Adipose tissue (tissue), 3 donors: ENCODE measurements around the gene EDAR. TPM values are rescaled to one million over a fixed set of nuclear protein-coding genes. Genes with fewer than 3 reads are reported as not detected.

Source experiments
- H3K27ac ChIP-seq: one replicate; pipeline ENCODE4 v1.5.1; 2013; ENCODE audit warnings: low read depth, low read length
- WGBS, 3 donors: extraction: QIAGEN DNeasy Blood & Tissue Kit; methylation state at CpG; one replicate each; pipeline ENCODE4 v1.1.7; 2013; 5-methylcytosine and 5-hydroxymethylcytosine counted together
- polyA plus RNA-seq, 3 donors: library from polyadenylated mRNA; stranded (reverse); fragments of 200-250 nt; gene quantifications; one replicate each; pipeline ENCODE4 v1.2.3, GENCODE V29; 2013
- donor health status: healthy with polysubstance abuse.
- donor health status: Bipolar disorder and iron deficiency.
- donor health status: healthy.

The EDAR gene
- polyA plus RNA-seq, 3 donors: 0.03 to 0.12 TPM; not detected in 1

DNA sequence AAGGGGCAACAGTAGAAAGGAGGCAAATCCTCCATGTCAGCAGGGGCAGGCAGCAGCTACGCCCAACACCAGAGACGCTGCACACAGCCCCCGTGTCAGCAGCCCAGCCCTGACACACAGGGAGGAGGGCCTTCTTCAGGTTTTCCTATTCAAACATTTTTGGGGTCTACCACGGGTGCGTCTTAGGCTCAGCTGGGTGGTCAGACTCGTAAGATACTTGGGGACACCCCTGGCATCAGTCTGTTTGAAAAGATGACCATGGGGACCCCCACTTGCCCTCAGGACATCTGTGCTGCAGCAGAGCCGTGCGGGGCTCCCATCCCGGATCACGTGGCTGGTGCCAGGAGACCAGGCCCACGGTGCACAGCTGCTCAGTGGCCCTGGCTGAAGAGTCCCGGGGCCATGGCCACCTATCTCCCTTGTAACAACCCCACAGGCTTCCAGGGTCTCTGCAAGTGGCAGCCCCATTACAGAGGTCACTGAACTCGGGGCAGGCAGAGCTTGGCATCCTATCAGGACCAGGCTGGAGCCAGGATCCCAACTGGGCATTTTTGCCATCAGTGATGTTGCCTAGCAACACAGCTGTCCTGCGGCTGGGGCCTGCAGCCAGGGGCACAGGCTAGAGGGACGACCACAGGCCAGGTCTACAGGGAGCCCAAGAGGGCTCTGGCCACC, 82.5 kb downstream of the EDAR start:
- 78 to 85% (median 85%) methylated on average over 15 of the region's 15 CpGs for WGBS, 3 donors
- H3K27ac ChIP-seq: no peak overlapping the region

DNA sequence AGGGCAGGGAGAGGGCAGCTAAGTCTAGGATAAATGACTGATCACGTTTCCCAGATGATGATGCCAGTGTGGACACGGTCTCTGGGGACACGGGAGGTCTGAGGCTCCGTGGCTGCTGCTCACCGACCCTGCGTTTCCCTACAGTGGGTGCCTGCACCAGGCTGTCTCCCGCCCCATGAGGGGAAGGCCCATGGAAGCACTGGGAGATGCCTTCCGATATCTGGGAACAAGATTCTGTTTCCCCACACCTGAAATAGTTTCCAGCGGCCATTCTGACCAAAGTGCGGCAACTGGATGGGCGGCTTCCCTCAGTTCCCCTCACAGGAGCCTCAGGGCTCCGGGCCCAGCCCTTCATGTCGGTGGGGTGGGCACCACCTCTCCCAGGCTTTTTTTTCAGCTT, 83.1 kb downstream of the EDAR start:
- H3K27ac ChIP-seq: no peak overlapping the region
- 83 to 88% (median 87%) methylated on average over 13 of the region's 13 CpGs for WGBS, 3 donors

DNA sequence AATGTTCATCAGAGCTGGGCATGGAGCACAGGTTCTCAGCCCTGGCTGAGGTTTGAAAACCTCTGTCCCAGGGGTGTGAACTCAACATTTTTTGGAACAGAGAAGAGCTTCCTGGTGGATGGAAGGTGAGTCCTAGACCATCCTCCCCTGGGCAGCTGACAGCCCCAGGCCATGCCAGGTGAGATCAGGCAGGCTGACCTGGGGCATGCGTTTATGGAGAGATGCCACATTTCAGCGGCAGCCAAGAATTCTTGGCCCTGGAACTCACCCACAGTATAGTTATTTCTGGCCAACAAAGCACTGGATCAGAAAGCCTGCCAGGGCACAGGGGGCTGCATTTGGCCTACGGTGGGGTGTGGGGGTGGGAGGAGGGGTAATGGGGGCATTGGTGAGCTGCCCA, 83.8 kb downstream of the EDAR start:
- WGBS, 3 donors: 46 to 70% (median 66%) methylated on average over 3 of the region's 3 CpGs

DNA sequence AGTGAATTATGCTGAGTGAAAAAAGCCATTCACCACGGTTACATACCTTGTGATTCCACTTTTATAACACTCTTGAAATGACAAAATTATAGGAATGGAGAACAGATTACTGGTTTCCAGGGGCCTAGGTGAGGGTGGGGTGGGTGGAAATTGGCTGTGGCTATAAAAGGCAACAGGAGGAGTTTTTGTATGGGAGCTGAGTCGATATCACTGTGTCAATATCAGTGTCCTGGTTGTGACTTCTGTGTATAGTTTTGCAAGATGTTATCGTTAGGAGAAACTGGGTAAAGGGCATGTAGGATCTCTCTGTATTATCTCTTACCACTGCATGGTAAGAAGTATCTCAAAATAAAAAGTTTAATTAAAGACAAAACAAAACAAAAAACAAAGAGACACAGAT, 84.3 kb downstream of the EDAR start:
- WGBS, 3 donors: 56 to 74% (median 67%) methylated on average over 3 of the region's 3 CpGs
- H3K27ac ChIP-seq: no peak overlapping the region

More for the DNA sequence above, 83.8 kb downstream of the EDAR start:
- no peak overlapping the region for H3K27ac ChIP-seq

DNA sequence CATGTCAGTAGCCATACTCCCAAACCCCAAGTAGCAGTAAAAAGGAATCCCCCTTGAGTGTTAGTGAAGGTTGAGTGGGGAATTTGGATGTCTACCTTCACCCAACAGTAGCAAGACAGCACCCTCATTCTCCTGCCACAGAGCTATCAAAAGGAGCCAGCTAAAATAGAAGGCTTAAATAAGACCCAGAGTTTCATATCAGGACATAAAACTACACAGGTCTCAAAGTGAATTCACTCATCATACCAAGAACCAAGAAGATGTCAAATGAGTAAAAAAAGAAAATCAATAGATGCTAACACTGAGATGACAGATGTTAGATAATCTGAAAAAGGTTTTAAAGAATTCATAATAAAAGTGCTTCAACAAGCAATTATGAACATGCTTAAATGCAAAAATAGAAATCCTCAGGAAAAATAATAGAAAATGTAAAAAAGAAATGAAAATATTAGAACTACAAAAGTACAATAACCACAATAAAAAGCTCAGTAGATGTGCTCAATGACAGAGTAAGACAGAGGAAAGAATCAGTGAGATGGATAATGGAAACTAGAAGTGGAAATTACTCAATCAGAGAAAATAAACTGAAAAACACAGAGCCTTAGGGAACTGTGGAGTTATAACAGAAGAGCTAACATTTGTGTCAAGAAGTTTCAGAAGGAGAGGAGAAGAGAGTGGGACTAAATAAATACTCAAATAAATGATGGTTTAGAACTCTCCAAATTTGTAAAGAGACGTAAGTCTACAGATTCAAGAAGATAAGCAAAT, 90.5 kb downstream of the EDAR start:
- no peak overlapping the region for H3K27ac ChIP-seq
- 86 to 91% (median 91%) methylated on average over 1 of the region's 1 CpG for WGBS, 3 donors

DNA sequence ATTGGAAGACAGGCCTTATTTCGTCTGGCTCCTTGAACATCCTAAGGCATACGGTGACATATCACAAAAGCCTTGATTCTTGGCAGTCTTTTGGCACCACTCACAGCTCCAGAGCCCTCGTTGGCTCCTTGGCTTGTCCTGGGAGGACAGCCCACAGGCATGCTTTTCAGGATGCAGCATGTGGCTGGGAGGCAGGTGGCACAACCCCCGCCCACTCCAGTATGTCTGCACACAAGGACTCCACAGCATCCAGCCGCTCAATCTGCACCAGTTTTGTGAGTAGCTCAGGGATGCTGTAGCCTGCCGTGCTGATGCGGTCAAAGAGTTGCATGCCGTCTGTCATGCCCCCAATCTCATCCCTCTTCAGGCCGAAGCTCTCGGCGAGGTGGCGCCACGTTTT, 92.3 kb downstream of the EDAR start:
- 88 to 96% (median 95%) methylated on average over 13 of the region's 13 CpGs for WGBS, 3 donors
- H3K27ac ChIP-seq: no peak overlapping the region

DNA sequence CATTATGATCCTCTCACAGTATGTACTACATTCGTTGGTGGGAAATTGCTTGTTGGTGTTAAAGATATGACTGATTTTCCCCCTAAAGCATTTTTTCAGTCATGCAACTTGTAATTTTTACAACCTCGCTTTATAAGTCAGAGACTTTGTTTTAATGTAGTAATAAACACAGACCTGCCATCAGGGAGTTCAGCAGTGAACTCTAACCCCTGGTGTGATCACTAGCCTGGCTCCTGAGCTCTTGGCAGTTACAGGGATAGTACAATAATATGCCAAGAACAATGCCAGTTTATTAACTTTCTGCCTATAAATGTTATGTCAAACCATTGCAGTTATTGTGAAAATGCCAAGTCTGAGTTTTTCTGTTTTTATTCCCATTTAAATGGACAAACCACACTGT, 93.8 kb downstream of the EDAR start:
- WGBS, 3 donors: 79 to 88% (median 86%) methylated on average over 2 of the region's 2 CpGs
- H3K27ac ChIP-seq: no peak overlapping the region

DNA sequence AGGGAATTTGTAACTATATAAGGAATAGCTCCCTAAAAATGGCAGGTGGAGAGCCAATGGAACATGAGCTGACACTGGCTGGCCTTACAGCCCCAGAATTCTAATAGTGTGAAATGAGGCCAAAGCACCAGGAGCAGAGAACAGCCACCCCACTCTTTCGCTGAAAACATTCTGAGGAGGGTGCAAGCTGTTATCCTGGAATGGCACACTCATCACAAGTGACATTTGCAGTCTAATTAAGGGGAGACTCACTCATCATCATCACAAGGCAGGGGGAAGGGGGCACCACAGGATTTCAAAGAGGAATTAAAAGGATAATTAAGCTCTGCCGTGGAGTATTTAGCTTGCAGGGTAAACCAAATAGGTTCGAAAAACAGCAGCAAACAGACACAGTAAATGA, 94.3 kb downstream of the EDAR start:
- no peak overlapping the region for H3K27ac ChIP-seq
- whole genome bisulfite sequencing, 3 donors: 78 to 82% (median 79%) methylated on average over 3 of the region's 3 CpGs

DNA sequence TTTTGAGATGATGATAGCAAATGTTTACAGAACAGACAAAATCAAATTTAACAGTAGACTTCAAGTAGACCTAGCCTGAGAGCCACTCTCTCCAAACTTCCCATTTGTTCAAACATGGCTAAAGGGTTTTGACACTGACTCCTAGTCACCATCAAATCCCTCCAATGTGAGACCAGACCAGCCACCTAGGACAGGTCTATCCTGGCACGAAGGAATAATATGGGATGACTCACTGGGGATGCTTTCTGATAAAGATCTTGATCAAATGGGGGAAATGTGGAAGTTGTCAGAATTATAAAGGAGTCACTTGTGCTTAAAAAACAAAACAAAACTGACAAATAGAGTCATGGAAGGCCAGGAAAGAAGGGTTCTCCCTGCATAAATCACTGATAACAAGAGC, 95.7 kb downstream of the EDAR start:
- H3K27ac ChIP-seq: no peak overlapping the region
- WGBS, 3 donors: 66 to 92% (median 71%) methylated on average over 1 of the region's 1 CpG

DNA sequence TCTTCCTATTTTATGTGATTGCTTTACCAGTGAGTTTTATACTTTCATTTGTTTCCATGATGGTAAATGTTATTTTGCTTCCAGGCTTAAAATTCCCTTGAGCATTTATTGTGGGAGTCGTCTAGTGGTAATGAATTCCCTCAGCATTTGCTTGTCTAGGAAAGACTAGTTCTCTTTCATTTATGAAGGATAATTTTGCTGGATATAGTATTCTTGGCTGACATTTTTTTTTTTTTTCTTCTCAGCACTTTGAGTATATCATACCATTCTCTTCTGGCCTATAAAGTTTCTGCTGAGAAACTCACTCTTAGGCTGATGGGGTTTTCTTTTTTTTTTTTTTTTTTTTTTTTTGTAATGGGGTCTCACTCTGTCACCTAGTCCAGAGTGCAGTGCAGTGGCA, 99.1 kb downstream of the EDAR start:
- no peak overlapping the region for H3K27ac ChIP-seq
- 90 to 98% (median 98%) methylated on average over 1 of the region's 1 CpG for WGBS, 3 donors

DNA sequence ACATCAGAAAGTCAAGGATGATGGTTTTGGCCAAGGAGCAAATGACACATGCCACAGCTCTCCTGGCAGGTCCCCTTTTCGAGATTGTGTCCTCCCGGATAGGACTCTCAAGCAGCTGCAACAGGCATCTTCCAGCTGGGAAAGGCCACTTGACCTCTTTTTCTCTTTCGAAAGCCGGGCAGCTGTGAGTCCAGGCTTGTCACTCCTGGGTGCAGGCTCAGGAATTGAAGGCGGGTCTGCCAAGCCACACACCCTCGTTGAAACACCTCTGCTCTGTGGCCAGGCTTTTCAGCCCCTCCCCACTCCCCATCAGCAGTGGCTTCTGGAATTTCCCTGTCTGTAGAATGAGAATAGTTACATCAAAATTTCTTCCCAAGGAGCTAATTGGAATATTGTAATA, 104.4 kb downstream of the EDAR start:
- no peak overlapping the region for H3K27ac ChIP-seq
- 62 to 70% (median 68%) methylated on average over 6 of the region's 6 CpGs for WGBS, 3 donors

DNA sequence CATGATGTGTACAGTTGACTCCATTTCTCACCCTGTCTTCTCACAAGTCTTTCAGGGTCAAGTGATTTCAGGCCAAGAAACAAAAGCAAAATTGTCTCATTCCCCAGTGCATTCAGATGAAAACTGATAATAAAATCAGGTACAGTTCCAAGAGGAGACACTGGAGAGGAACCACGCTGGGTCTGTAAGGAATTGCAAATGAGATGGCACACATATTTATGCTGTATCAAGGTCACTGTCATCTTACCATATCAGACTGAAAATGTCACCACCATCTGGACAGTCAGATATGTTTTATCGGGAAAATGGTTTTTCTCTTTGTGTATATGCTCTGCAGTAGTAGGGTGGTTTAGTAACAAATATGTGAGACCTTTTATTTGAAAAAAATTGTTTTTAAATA, 110.7 kb downstream of the EDAR start:
- WGBS, 3 donors: 46 to 74% (median 73%) methylated on average over 2 of the region's 2 CpGs
- H3K27ac ChIP-seq: no peak overlapping the region

DNA sequence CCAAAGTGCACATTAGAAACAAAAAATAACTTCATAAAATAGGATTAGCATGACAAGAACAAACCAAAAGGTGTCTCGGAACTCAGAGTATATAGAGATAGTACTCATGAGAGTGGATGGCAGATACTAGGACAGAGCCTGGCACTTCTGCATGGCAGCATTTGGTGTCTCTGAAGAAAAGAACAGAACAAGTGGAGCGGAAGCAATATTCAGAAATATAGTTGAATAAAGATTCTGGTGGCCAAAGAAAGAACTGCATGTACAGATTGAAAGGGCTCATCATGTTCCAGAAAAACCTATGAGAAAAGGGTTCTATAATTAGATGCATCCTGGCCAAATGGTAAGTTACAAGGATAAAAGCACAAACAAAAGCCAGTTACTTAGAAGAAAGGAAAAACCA, 111.5 kb downstream of the EDAR start:
- H3K27ac ChIP-seq: no peak overlapping the region
- WGBS, 3 donors: 97 to 100% (median 98%) methylated on average over 2 of the region's 2 CpGs

DNA sequence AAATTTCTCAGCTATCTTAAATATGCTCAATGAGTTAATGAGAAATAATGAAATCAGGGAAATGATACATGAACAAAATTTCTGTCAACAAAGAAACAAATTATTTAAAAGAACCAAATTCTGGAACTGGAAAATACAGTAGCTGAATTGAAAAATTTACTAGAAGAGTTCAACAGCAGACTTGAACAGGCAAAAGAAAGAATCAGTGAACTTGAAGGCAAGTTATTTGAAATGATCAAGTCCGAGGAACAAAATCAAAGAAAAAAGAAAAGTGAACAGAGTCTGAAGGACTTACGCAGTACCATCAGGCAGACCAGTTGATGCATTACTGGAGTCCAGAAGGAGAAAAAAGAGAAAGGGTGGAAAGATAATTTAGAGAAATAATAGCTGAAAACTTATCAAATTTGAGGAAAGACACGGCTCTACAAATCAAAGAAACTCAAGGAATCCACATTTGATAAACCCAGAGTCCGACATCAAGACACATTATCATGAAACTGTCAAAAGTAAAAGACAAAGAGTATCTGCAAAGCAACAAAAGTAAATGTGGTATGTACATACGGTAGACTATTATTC, 118.9 kb downstream of the EDAR start:
- H3K27ac ChIP-seq: no peak overlapping the region
- 96 to 97% (median 97%) methylated on average over 5 of the region's 5 CpGs for WGBS, 3 donors

DNA sequence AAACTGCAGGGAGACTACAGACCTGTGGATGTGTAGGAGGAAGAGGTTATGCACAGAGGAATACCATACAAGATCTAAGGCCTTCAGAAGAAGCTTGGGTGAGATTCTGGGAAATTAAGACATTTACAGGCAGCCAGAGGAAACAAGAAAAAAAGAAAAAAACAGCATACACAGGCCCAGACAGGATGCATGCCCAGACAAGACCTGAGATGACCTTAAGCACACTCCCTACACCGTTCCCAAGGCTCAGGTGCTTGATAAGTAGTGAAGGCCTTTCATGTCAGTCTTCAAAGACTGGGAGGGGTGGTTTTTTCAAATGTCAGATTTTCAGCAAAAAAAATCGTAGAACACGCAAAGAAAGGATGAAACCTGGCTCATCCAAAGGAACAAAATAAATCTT, 119.5 kb downstream of the EDAR start:
- WGBS, 3 donors: 92 to 94% (median 93%) methylated on average over 3 of the region's 3 CpGs
- no peak overlapping the region for H3K27ac ChIP-seq

DNA sequence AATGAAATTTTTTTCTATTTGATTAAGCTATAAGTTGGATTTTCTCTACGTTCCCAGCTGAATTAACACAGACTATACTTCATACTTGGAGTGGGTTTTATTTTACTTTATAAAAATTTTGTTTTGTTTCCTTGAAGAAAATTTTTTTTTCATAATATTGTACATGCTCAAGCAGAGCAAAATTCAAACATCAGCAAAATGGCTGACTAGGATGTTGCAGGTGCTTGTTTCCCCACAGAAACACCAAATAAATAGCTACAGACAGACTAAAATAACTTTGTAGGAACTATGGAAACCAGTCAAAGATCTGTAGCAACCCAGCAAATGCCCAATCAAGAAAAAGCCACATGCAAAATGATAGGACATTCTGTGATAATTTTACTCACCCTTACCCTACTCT, 120.1 kb downstream of the EDAR start:
- H3K27ac ChIP-seq: no peak overlapping the region
- 94 to 97% (median 96%) methylated on average over 1 of the region's 1 CpG for WGBS, 3 donors

DNA sequence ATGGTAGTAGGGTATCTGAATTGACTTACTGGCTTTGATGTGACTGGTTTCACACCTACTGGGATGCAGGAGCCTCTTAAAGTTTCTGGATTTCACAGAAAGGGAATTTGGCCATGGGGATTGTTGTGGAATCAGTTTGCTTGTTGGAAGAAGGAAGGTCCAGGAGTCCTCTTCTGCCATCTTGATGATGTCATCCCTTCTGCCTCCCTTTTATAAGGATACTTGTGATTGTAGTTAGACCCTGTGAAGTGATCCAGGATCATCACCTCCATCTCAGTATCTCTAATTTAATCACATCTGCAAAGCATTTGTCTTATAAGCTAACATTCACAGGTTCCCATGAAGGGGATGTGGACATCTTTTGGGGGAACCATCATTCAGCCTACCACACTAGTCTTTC, 123.0 kb downstream of the EDAR start:
- H3K27ac ChIP-seq: no peak overlapping the region

DNA sequence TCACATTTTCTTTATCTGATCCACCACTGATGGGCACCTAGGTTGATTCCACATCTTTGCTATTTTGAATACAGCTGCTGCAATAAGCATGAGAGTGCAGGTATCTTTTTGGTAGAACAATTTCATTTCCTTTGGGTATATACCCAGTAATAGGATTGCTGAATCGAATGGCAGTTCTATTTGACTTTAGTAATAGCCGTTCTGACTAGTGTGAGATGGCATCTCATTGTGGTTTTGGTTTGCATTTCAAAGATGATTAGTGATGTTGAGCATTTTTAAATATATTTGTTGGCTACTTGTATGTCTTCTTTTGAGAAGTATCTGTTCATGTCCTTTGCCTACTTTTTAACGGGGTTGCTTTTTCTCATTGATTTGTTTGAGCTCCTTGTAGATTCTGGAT, 130.1 kb downstream of the EDAR start:
- 78 to 98% (median 95%) methylated on average over 3 of the region's 3 CpGs for WGBS, 3 donors
- no peak overlapping the region for H3K27ac ChIP-seq

DNA sequence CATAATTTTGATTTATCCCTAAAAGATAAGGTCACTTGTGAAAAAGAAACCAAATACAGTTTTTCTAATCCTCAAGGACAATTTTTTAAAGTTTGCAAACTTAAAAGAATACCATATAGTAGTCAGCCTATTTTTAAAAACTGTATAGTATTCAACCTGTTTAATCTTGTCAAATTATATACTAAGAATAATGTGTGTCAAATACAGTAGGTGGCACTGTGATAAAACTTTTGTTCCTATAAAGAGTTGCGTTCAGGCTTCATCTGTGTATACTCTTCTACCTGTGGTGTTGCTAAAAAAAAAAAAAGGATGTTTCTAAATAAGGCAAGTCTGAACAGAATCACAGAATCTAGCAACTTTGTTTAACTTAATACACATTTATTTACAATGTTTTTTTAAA, 133.8 kb downstream of the EDAR start:
- no peak overlapping the region for H3K27ac ChIP-seq
- WGBS, 3 donors: 56 to 66% (median 63%) methylated on average over 1 of the region's 1 CpG

DNA sequence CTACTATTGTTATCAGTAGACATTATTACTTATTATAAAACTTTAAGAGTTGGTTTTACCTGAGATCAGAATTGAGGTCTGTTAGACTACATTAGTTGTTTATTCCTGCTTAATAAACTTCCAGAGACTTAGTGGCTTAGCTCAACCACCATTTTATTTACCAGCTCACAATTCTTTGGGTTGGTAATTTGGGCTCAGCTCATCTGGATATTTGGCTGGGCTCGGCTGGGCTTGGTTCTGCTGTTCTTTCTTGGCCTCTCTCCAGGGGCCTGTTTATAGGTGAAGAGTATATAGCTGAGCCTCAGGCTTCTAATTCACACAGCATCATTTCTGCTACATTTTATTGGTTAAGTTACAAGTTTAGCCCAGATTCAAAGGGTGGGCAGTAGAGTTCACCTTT, 134.5 kb downstream of the EDAR start:
- H3K27ac ChIP-seq: no peak overlapping the region
- WGBS, 3 donors: 73 to 79% (median 75%) methylated on average over 1 of the region's 1 CpG
